ENCODE results near the gene MGLL. TPM values are rescaled to one million over a fixed set of nuclear protein-coding genes. Genes with fewer than 3 reads are reported as not detected.
A peak's percentile ranks its signal among the peaks of the same experiment; 100 is the strongest.

Gene MGLL
- total RNA-seq, 6 experiments from 2014 or later: 97.0 to 168 (median 115) TPM

DNA sequence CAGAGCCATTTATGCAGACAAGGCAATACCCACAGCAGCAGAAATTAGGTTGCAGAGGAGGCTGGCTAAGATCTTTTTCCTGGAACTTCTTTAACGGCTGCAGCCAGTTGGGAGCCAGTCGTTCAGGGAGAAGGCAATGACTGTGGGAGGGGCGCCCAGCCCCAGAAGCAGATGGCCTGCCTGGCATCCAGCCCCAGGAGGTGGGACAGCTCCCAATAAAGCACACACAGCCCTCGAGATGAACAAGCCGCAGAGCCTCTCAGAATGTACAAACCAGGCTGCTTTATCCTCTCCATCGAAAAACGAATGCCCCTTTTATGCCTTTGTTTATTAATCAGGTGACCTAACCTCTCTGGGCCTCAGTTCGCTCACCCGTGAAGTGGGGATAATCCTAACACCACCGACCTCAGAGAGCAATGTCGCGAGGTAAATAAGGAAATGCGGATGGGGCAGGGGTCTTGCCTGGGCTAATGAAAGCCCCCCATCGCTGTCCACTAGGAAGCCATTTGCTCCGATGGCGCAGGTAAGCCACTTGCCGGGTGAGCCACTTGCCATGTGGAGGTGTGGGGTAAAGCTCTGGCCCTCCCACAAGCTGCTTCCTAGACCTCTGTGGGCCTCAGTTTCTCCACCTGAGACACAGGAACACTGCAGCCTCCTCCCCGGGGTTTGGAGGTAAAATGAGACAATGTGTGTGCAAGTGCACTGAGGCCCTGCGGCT is 35.8 kb downstream of the MGLL start:
- no peak overlapping the region for H3K4me3 ChIP-seq
- H3K36me3 ChIP-seq: peaks cover 0 to 5% (median 0%) of the 10 kb centered on the region in 4 donors
- WGBS (ENCODE audit: insufficient coverage, low coverage, low lambda C conversion rate, missing lambda C conversion rate): 65% methylated on average over 5 of the region's 19 CpGs
- peak overlapping the region; percentile 60 to 90 (median 76) for H3K27ac ChIP-seq
- H3K4me1 ChIP-seq: peaks cover 2 to 56% (median 28%) of the 10 kb centered on the region in 4 donors
- TF ChIP-seq, protein P1, sequence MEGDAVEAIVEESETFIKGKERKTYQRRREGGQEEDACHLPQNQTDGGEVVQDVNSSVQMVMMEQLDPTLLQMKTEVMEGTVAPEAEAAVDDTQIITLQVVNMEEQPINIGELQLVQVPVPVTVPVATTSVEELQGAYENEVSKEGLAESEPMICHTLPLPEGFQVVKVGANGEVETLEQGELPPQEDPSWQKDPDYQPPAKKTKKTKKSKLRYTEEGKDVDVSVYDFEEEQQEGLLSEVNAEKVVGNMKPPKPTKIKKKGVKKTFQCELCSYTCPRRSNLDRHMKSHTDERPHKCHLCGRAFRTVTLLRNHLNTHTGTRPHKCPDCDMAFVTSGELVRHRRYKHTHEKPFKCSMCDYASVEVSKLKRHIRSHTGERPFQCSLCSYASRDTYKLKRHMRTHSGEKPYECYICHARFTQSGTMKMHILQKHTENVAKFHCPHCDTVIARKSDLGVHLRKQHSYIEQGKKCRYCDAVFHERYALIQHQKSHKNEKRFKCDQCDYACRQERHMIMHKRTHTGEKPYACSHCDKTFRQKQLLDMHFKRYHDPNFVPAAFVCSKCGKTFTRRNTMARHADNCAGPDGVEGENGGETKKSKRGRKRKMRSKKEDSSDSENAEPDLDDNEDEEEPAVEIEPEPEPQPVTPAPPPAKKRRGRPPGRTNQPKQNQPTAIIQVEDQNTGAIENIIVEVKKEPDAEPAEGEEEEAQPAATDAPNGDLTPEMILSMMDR (IDR thresholded peaks at IDR 0.05): no peak
- TF ChIP-seq POLR2A (IDR thresholded peaks at IDR 0.05): no peak
- DNase-seq: peak in 1 of 3 donors; percentile 77
- no peaks in the 10 kb centered on the region for H3K27me3 ChIP-seq
- intact Hi-C loops (cut with DNase I): no loop called here
- H3K9me3 ChIP-seq: no peaks in the 10 kb centered on the region
- peak; percentile 9 to 34 (median 15) for ATAC-seq

GRCh38 chr3:127785711-127786265 is 36.5 kb downstream of the MGLL start:
- WGBS (ENCODE audit: insufficient coverage, low coverage, low lambda C conversion rate, missing lambda C conversion rate): 46% methylated on average over 9 of the region's 12 CpGs
- intact Hi-C loops (cut with DNase I): no loop called here
- H3K36me3 ChIP-seq: peaks cover 0 to 5% (median 0%) of the 10 kb centered on the region in 4 donors
- DNase-seq (no peak), ATAC-seq (peak; percentile 14 to 29 (median 17))
- H3K4me3 ChIP-seq: no peak overlapping the region
- peaks cover 2 to 63% (median 31%) of the 10 kb centered on the region in 4 donors for H3K4me1 ChIP-seq
- no peaks in the 10 kb centered on the region for H3K9me3 ChIP-seq
- H3K27me3 ChIP-seq: no peaks in the 10 kb centered on the region
- peak overlapping the region; percentile 44 to 90 (median 76) for H3K27ac ChIP-seq
- TF ChIP-seq, protein P1 (IDR thresholded peaks at IDR 0.05): no peak
- no peak for TF ChIP-seq POLR2A (IDR thresholded peaks at IDR 0.05)

GRCh38 chr3:127784865-127785710 is 37.2 kb downstream of the MGLL start:
- peak; percentile 54 to 76 (median 74) for ATAC-seq
- Histone ChIP-seq H3K9me3 (no peaks in the 10 kb centered on the region), H3K27me3 (no peaks in the 10 kb centered on the region), H3K4me1 (peaks cover 2 to 70% (median 34%) of the 10 kb centered on the region in 4 donors), H3K36me3 (peaks cover 0 to 5% (median 0%) of the 10 kb centered on the region in 4 donors), H3K4me3 (no peak overlapping the region), H3K27ac (peak overlapping the region; percentile 44 to 90 (median 76))
- WGBS (ENCODE audit: insufficient coverage, low coverage, low lambda C conversion rate, missing lambda C conversion rate): 30% methylated on average over 7 of the region's 12 CpGs
- intact Hi-C loops (cut with DNase I): no loop called here
- TF ChIP-seq POLR2A (IDR thresholded peaks at IDR 0.05): no peak
- TF ChIP-seq, protein P1 (IDR thresholded peaks at IDR 0.05): no peak
- DNase-seq: peak; percentile 48 to 87 (median 78)

- H3K36me3 ChIP-seq: peaks cover 0 to 5% (median 0%) of the 10 kb centered on the region in 4 donors
- H3K4me1 ChIP-seq: peaks cover 2 to 77% (median 36%) of the 10 kb centered on the region in 4 donors
- ATAC-seq: no peak
- TF ChIP-seq, protein P1 (IDR thresholded peaks at IDR 0.05): no peak
- no peak for TF ChIP-seq POLR2A (IDR thresholded peaks at IDR 0.05)
- no peak overlapping the region for H3K4me3 ChIP-seq
- intact Hi-C loops (cut with DNase I): no loop called here
- no peak for DNase-seq
- H3K27ac ChIP-seq: peak overlapping the region; percentile 44 to 90 (median 76)
- H3K9me3 ChIP-seq: no peaks in the 10 kb centered on the region
- no peaks in the 10 kb centered on the region for H3K27me3 ChIP-seq
- WGBS (ENCODE audit: insufficient coverage, low coverage, low lambda C conversion rate, missing lambda C conversion rate): 79% methylated on average over 4 of the region's 7 CpGs
Observed at GRCh38 chr3:127784283-127784682, 38.0 kb downstream of the MGLL start.

Measured in right lobe of liver (tissue), 6 donors.